H1 (cell line): ENCODE measurements around the gene PAQR5. TPM values are rescaled to one million over a fixed set of nuclear protein-coding genes. Genes with fewer than 3 reads are reported as not detected.

ENCODE experiments used
- CTCF ChIA-PET: fragments of 300-600 bp; sonication (Branson Sonifier 250); formaldehyde crosslinking; loops from one replicate; lab custom pipeline; 2021; ENCODE audit not compliant: partially characterized antibody; lab: Charles Lee
- POLR2A ChIA-PET: fragments of 300-600 bp; sonication (Branson Sonifier 250); formaldehyde crosslinking; loops from one replicate; lab custom pipeline; 2021; ENCODE audit warnings: inconsistent platforms; ENCODE audit not compliant: partially characterized antibody; lab: Charles Lee
- DNase-seq, 2 experiments: peaks; one replicate each; pipeline versions ENCODE4 v3.0.0 to v3.0.0-alpha.2; 2010 to 2022; ENCODE audit warnings: low spot score in 2 of 2, low read depth in 1 of 2, mixed read lengths in 1 of 2
- FAIRE-seq: peaks from 2 replicates; lab custom pipeline; 2011; peaks lifted over from hg19 to GRCh38; lab: Jason Lieb, UNC
- H2AFZ ChIP-seq: 2 replicates; pipeline ENCODE4 v1.8.1; 2012; ENCODE audit warnings: low read length, inconsistent platforms
- H2AK5ac ChIP-seq: 2 replicates; pipeline ENCODE4 v1.6.1; 2013; ENCODE audit warnings: low read depth, low read length
- H2BK120ac ChIP-seq: replicated peaks from 2 replicates; pipeline ENCODE3; 2013; ENCODE audit warnings: low read depth, low read length, inconsistent platforms
- H2BK12ac ChIP-seq: 2 replicates; pipeline ENCODE4 v1.6.1; 2013; ENCODE audit warnings: low read depth, low read length
- H2BK15ac ChIP-seq: 2 replicates; pipeline ENCODE4 v1.6.1; 2013; ENCODE audit warnings: low read length
- H2BK20ac ChIP-seq: 2 replicates; pipeline ENCODE4 v1.6.1; 2013; ENCODE audit warnings: low read length
- H2BK5ac ChIP-seq: 2 replicates; pipeline ENCODE4 v1.6.1; 2013; ENCODE audit warnings: low read depth, low read length
- H3K14ac ChIP-seq: 2 replicates; pipeline ENCODE4 v1.6.1; 2013; ENCODE audit warnings: inconsistent platforms; ENCODE audit not compliant: insufficient read length
- H3K18ac ChIP-seq: 2 replicates; pipeline ENCODE4 v1.6.1; 2013; ENCODE audit warnings: low read length; ENCODE audit errors: extremely low read depth
- H3K23ac ChIP-seq: 2 replicates; pipeline ENCODE4 v1.6.1; 2013; ENCODE audit warnings: inconsistent platforms; ENCODE audit not compliant: insufficient read length
- H3K23me2 ChIP-seq: 2 replicates; pipeline ENCODE4 v1.6.1; 2013; ENCODE audit warnings: low read depth, low read length
- H3K27ac ChIP-seq: 2 replicates; pipeline ENCODE4 v1.6.1; 2011; ENCODE audit warnings: low read depth, low read length, inconsistent platforms
- H3K27me3 ChIP-seq, 4 experiments: replicated peaks in 1 of 4; 1 replicate in 1 of 4; 2 replicates in 3 of 4; pipeline versions ENCODE4 v1.6.1 to v1.8.1; 2011 to 2013; ENCODE audit warnings: low read length in 3 of 4, mild to moderate bottlenecking in 3 of 4, inconsistent platforms in 2 of 4, mixed read lengths in 2 of 4, moderate library complexity in 1 of 4; ENCODE audit not compliant: control insufficient read depth in 3 of 4, insufficient read depth in 3 of 4; ENCODE audit errors: extremely low read depth in 1 of 4
- H3K36me3 ChIP-seq, 4 experiments: 2 replicates each; pipeline versions ENCODE4 v1.6.1 to v1.8.1; 2011 to 2013; ENCODE audit warnings: mild to moderate bottlenecking in 4 of 4, low read length in 3 of 4, moderate library complexity in 2 of 4, control low read depth in 1 of 4, inconsistent platforms in 1 of 4; ENCODE audit not compliant: insufficient read depth in 4 of 4, control insufficient read depth in 2 of 4
- H3K4ac ChIP-seq: replicated peaks from 2 replicates; pipeline ENCODE3; 2013; ENCODE audit warnings: low read length, low read depth, mixed read lengths, inconsistent platforms; ENCODE audit not compliant: insufficient read length
- H3K4me1 ChIP-seq, 4 experiments: replicated peaks in 1 of 4; 1 replicate in 1 of 4; 2 replicates in 3 of 4; pipeline versions ENCODE4 v1.6.1 to v1.8.1; 2011 to 2013; ENCODE audit warnings: low read length in 3 of 4, inconsistent platforms in 2 of 4, mixed read lengths in 1 of 4; ENCODE audit not compliant: insufficient read depth in 4 of 4, control insufficient read depth in 3 of 4
- H3K4me2 ChIP-seq, 2 experiments: 2 replicates each; pipeline versions ENCODE4 v1.6.1 to v1.8.1; 2011 to 2013; ENCODE audit warnings: low read depth in 2 of 2, low read length in 2 of 2, control low read depth in 1 of 2, inconsistent platforms in 1 of 2, mild to moderate bottlenecking in 1 of 2; ENCODE audit not compliant: insufficient read depth in 1 of 2
- H3K4me3 ChIP-seq, 4 experiments: fragments of 200-600, 300-600 bp in 1 of 4; sonication (generic), shearing (Covaris generic), sonication (Bioruptor Twin) in 1 of 4; 2 replicates each; pipeline versions ENCODE4 v1.5.1 to v1.8.1; 2011 to 2016; ENCODE audit warnings: low read length in 4 of 4, low read depth in 3 of 4, control low read depth in 2 of 4, inconsistent platforms in 2 of 4, mild to moderate bottlenecking in 2 of 4, mixed read lengths in 1 of 4, moderate library complexity in 1 of 4; ENCODE audit not compliant: insufficient read depth in 2 of 4; ENCODE audit errors: extremely low read depth in 1 of 4
- H3K56ac ChIP-seq: replicated peaks from 2 replicates; pipeline ENCODE3; 2013; ENCODE audit warnings: low read depth, mild to moderate bottlenecking, mixed read lengths, low read length, inconsistent platforms; ENCODE audit not compliant: insufficient read length
- H3K79me1 ChIP-seq: 2 replicates; pipeline ENCODE4 v1.6.1; 2013; ENCODE audit warnings: low read depth, low read length, control low read depth
- H3K79me2 ChIP-seq, 2 experiments: 2 replicates each; pipeline versions ENCODE4 v1.6.1 to v1.8.1; 2012 to 2013; ENCODE audit warnings: low read length in 2 of 2, mild to moderate bottlenecking in 2 of 2, inconsistent platforms in 1 of 2; ENCODE audit not compliant: insufficient read depth in 2 of 2, control insufficient read depth in 1 of 2
- H3K9ac ChIP-seq, 4 experiments: replicated peaks in 1 of 4; 1 replicate in 1 of 4; 2 replicates in 3 of 4; pipeline versions ENCODE4 v1.6.1 to v1.8.1; 2011 to 2013; ENCODE audit warnings: low read depth in 3 of 4, low read length in 3 of 4, control low read depth in 2 of 4, mild to moderate bottlenecking in 2 of 4, moderate library complexity in 2 of 4, inconsistent platforms in 1 of 4; ENCODE audit errors: extremely low read depth in 1 of 4
- H3K9me3 ChIP-seq, 2 experiments: 2 replicates each; pipeline versions ENCODE4 v1.6.1 to v1.8.1; 2012 to 2013; ENCODE audit warnings: mild to moderate bottlenecking in 2 of 2, moderate library complexity in 2 of 2, control low read depth in 1 of 2, inconsistent platforms in 1 of 2, low read depth in 1 of 2, low read length in 1 of 2, mixed read lengths in 1 of 2; ENCODE audit not compliant: insufficient read depth in 2 of 2
- H4K20me1 ChIP-seq, 2 experiments: replicated peaks in 1 of 2; 2 replicates each; pipeline versions ENCODE3 to v1.8.1; 2011 to 2013; ENCODE audit warnings: inconsistent platforms in 2 of 2, low read length in 2 of 2, mild to moderate bottlenecking in 1 of 2; ENCODE audit not compliant: insufficient read depth in 2 of 2, control insufficient read depth in 1 of 2
- H4K5ac ChIP-seq: 2 replicates; pipeline ENCODE4 v1.6.1; 2013; ENCODE audit warnings: low read length, low read depth, mixed read lengths, inconsistent platforms; ENCODE audit not compliant: insufficient read length
- H4K8ac ChIP-seq: 2 replicates; pipeline ENCODE4 v1.8.0; 2013; ENCODE audit warnings: mild to moderate bottlenecking, moderate library complexity, low read length, inconsistent platforms; ENCODE audit not compliant: insufficient read depth; ENCODE audit errors: extremely low read depth
- H4K91ac ChIP-seq: replicated peaks from 2 replicates; pipeline ENCODE3; 2013; ENCODE audit warnings: low read length, mixed read lengths, inconsistent platforms; ENCODE audit not compliant: insufficient read length
- CEBPB ChIP-seq: IDR thresholded peaks from 2 replicates; pipeline ENCODE4 v1.6.1; 2012; ENCODE audit warnings: low read depth, low read length
- KDM4A ChIP-seq: IDR thresholded peaks from one replicate; pipeline ENCODE4 v1.7.1; 2012; ENCODE audit warnings: low read depth, mild to moderate bottlenecking, moderate library complexity, low read length, inconsistent platforms; ENCODE audit not compliant: severe bottlenecking
- NRF1 ChIP-seq: IDR thresholded peaks from 2 replicates; pipeline ENCODE4 v1.6.1; 2011; ENCODE audit warnings: mild to moderate bottlenecking, low read depth, low read length, improper control_type of control experiment
- RBBP5 ChIP-seq: IDR thresholded peaks from 2 replicates; pipeline ENCODE4 v1.7.1; 2012; ENCODE audit warnings: low read depth, mild to moderate bottlenecking, inconsistent platforms, low read length, moderate library complexity, borderline replicate concordance
- WGBS, 2 experiments: shearing (Covaris generic) in 1 of 2; methylation state at CpG; one replicate each; pipeline versions ENCODE4 v1.1.6 to v1.1.7; 2013 to 2015; ENCODE audit warnings: low lambda C conversion rate in 2 of 2, mixed read lengths in 2 of 2, inconsistent platforms in 1 of 2, low coverage in 1 of 2, missing lambda C conversion rate in 1 of 2; ENCODE audit not compliant: insufficient replicate concordance in 2 of 2, insufficient coverage in 1 of 2, insufficient read length in 1 of 2; ENCODE audit errors: extremely low coverage in 1 of 2, missing lambda C conversion rate in 1 of 2; 5-methylcytosine and 5-hydroxymethylcytosine counted together
- polyA plus RNA-seq, 7 experiments: library from polyadenylated mRNA; depleted of rRNA in 3 of 7; stranded (reverse) in 5 of 7; unstranded in 2 of 7; fragments of >200 nt in 5 of 7; fragments of 200-250 nt in 2 of 7; gene quantifications; 1 replicate in 5 of 7; 2 replicates in 1 of 7; 4 replicates in 1 of 7; pipeline versions ENCODE4 v1.2.1 to v1.2.3, GENCODE V29; 2011 to 2013; ENCODE audit warnings: missing spikeins in 2 of 7, mixed read lengths in 2 of 7
- total RNA-seq: library from RNA; stranded (reverse); fragmentation: NEBNext Ultra II Directional; extraction: Animal tissue kit (Norgen Biotek cat#: 25700); gene quantifications from 2 replicates; pipeline ENCODE4 v1.2.1, GENCODE V29; 2021

PAQR5 gene
- total and polyA plus RNA-seq, 2 of the 8 experiments (the other 6 are each of a cell fraction or from before 2014, with no cell fraction given), result 8.7 to 18.1 TPM

- Histone ChIP-seq H4K91ac (peak overlapping the region; percentile 51), H3K4me3 (peak overlapping the region; percentile 68 to 98 (median 92)), H3K27me3 (no peaks in the 10 kb centered on the region), H3K4me2 (peak overlapping the region; percentile 96 to 100), H3K79me2 (peaks cover 14 to 32% of the 10 kb centered on the region in 2 experiments), H3K79me1 (peaks cover 3% of the 10 kb centered on the region; the same call in 1 of the 2 replicates), H2BK12ac (no peak overlapping the region), H3K14ac (no peak overlapping the region), H3K23me2 (peaks cover 7% of the 10 kb centered on the region; the same call in 1 of the 2 replicates), H3K23ac (no peak overlapping the region), H2BK20ac (no peak overlapping the region), H3K36me3 (peaks cover 13 to 54% (median 38%) of the 10 kb centered on the region in 4 experiments), H4K5ac (peak overlapping the region; percentile 79), H2AFZ (peak overlapping the region; percentile 98), H3K9me3 (no peaks in the 10 kb centered on the region), H2AK5ac (no peak overlapping the region), H3K9ac (peak overlapping the region in 3 of 4 experiments; percentile 2 to 86 (median 82); a peak in 6 of 7 replicates), H4K20me1 (peaks cover 20 to 26% of the 10 kb centered on the region in 2 experiments), H2BK120ac (no peak overlapping the region), H3K4me1 (peaks cover 0 to 7% (median 1%) of the 10 kb centered on the region in 4 experiments; a peak in 3 of 7 replicates), H2BK15ac (no peak overlapping the region), H3K27ac (peak overlapping the region; percentile 53; the same call in 1 of the 2 replicates), H3K4ac (no peak overlapping the region), H4K8ac (no peak overlapping the region; the same call in 1 of the 2 replicates), H3K56ac (no peak overlapping the region), H2BK5ac (peak overlapping the region; percentile 41), H3K18ac (peak overlapping the region; percentile 79; the same call in 1 of the 2 replicates)
- no peak for FAIRE-seq
- CTCF ChIA-PET, result interaction anchor here (0.8 to 3.0 kb wide), 5 partner anchors 10 to 20 kb away, joined by 3 to 14 read pairs (median 6); no protein-coding TSS in a partner anchor
- DNase-seq, result no peak
- POLR2A ChIA-PET, result interaction anchor here (0.6 to 9.7 kb wide), 49 partner anchors 9 to 1076 kb away, joined by 3 to 207 read pairs (median 4); partner anchors contain the start of genes KIF23 and TLE3
- 9% methylated on average over 32 of the region's 32 CpGs; no CpG with 5 or more reads in 1 of the 2 experiments for WGBS, 2 experiments
- peak; percentile 18; the same call in 1 of the 2 replicates for TF ChIP-seq RBBP5
- TF ChIP-seq CEBPB, result no peak
- no peak for TF ChIP-seq NRF1
- TF ChIP-seq KDM4A, result peak; percentile 48
These were observed 153.4 kb downstream of the PAQR5 start for GRCh38 chr15:69451951-69452691.
